Fibroblast of pulmonary artery (primary cell): Measurements from ENCODE around the gene FRMD4B.

Experiments
- DNase-seq: peaks from one replicate; pipeline ENCODE4 v3.0.0-alpha.2; 2010; ENCODE audit warnings: low read depth
- H3K4me3 ChIP-seq: replicated peaks from 2 replicates; pipeline ENCODE4 v1.5.1; 2011; ENCODE audit warnings: low read depth, mild to moderate bottlenecking, control low read depth, low read length, moderate library complexity
- TF ChIP-seq, protein P1 (sequence below): IDR thresholded peaks from 2 replicates; pipeline ENCODE4 v1.5.1; 2011; ENCODE audit warnings: mild to moderate bottlenecking, control low read depth, low read length, inconsistent platforms; ENCODE audit errors: missing control alignments

Gene FRMD4B

DNA sequence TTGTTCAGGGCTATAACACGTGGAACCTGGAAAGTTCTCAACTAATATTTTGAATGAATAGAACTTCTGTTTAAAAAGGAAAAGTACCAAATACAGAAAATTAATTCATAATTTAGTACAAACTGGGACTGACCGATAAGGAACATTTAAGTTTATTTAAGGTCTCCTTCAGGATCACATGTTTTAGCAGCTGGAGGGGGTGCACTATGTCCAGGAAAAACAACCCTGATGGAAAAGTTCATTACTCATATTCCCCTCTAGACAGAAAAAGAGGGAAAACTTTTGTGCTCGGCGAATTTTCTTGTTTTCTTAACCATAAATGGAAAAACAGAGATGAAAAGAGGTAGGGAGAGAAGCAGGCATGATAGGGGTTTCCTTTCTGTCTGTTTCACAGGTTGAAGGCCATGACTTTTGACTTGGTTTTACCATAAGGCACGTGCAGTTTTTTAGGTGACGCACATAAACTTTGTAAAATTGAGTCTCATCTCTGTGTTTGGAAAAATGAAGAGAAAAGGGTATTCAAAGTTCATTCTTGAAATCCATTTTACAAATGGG, 26.5 kb downstream of the FRMD4B start:
- DNase-seq, result no peak
- H3K4me3 ChIP-seq, result no peak overlapping the region
- TF ChIP-seq, protein P1, sequence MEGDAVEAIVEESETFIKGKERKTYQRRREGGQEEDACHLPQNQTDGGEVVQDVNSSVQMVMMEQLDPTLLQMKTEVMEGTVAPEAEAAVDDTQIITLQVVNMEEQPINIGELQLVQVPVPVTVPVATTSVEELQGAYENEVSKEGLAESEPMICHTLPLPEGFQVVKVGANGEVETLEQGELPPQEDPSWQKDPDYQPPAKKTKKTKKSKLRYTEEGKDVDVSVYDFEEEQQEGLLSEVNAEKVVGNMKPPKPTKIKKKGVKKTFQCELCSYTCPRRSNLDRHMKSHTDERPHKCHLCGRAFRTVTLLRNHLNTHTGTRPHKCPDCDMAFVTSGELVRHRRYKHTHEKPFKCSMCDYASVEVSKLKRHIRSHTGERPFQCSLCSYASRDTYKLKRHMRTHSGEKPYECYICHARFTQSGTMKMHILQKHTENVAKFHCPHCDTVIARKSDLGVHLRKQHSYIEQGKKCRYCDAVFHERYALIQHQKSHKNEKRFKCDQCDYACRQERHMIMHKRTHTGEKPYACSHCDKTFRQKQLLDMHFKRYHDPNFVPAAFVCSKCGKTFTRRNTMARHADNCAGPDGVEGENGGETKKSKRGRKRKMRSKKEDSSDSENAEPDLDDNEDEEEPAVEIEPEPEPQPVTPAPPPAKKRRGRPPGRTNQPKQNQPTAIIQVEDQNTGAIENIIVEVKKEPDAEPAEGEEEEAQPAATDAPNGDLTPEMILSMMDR, result no peak

DNA sequence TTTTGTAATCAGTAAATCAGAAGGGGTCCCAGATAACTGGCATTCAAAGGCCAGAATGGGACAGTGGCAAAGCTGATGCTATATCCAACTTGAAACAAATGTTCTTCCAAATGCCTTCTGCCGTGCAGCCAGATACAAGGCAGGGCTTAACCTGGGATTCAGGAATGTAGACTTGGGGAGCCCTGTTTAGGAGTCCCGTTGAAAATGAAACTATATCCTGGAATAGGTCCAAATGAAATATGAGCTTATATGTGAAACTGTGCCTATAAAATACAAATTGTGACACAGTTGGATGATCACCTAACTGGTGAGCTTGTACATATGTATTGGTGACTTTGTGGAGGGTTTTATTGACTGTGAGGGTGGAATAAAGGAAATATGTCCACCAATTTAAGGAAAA, 28.7 kb downstream of the FRMD4B start:
- no peak for DNase-seq
- H3K4me3 ChIP-seq, result no peak overlapping the region
- TF ChIP-seq, protein P1, result no peak

DNA sequence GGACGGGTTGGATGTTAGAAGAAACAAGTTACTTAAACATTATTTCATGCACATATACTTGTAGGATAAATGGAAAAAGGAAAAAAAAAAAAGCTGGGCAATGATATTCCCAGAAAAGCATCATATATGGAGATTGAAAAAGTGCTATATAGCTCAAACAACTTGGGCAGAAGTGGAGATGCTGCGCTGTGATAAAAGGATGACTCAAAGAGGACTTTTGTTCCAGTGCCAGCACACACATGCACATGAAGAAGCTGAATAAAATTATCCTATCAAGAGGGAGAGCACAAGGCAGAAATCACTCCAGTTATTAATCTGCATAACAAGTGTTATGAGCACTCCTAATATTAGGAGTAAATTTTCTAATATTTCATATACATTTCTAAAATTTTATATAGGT, 30.9 kb downstream of the FRMD4B start:
- H3K4me3 ChIP-seq, result no peak overlapping the region
- TF ChIP-seq, protein P1, result no peak
- no peak for DNase-seq

DNA sequence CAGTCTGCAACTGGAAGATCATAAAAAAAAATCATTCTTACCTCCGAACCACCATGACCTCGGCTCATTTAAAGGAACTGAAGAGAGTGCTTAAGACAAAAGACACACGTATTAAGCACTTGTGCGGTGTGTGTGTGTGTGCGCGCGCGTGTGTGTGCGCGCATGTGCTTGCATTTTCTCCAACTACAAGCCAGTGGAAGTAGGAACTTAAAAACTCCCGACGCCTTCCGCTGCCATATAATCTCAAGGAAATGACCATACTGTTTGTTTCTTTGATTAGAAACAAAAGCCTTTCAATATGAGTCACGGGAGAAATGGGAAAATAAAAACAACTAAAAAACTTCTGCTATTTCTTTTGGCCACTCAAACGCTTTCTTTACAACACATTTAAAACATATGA, 32.4 kb downstream of the FRMD4B start:
- TF ChIP-seq, protein P1, result no peak
- no peak overlapping the region for H3K4me3 ChIP-seq
- peak; percentile 59 for DNase-seq

DNA sequence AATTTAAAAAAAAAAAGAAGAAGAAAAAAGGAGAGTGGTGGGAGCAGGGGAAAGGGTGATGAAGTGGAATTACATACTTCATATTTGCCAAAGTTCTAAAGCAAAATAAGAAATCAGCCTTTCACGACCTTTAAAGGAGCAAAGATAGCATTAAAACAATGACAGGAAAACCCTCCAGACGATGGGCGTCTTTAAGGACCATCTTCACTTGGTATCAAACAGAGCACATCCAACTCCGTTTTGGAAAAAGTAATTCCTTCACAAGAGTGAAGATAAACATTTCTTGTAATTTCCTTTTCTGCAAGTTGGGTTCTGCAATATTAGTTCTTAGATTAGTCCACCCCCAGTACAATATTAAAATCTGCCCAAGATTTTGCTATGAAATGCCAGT, 32.8 kb downstream of the FRMD4B start:
- no peak for DNase-seq
- TF ChIP-seq, protein P1, result no peak
- H3K4me3 ChIP-seq, result no peak overlapping the region

DNA sequence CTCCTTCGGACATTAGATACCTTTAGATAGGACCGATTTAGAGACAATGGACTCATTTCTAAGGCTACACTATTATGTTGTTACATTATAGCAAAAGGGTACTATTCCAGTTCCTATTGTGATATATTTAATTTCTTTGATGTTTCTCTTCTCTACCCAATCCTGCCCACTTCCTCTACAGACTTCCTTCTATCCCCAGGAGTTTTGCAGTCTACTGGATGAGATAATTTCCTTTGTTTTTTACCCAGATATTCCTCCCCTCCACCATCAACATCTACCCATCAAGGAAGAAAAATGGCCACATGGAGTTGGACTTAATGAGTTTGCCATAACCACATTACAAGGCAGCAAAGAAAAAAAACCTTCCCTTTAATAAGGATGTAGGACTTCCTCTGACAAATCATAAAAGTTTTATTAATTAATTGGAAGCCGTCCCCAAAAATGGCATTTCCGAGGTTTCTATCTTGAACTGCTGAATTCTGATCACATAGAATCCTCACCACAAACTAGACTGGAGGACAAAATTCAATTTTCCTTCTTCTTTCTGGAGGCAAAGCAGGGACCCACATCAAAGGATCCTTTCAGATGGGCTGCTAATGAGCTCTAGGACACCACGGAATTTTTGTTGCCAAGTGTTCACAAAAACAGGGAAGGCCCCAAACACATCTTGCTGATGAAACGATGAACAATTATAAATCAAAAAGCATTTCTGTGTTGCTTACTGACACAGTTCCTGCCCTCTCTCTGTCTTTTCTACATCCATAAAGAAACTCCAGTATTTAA, 33.4 kb downstream of the FRMD4B start:
- TF ChIP-seq, protein P1, result no peak
- no peak for DNase-seq

DNA sequence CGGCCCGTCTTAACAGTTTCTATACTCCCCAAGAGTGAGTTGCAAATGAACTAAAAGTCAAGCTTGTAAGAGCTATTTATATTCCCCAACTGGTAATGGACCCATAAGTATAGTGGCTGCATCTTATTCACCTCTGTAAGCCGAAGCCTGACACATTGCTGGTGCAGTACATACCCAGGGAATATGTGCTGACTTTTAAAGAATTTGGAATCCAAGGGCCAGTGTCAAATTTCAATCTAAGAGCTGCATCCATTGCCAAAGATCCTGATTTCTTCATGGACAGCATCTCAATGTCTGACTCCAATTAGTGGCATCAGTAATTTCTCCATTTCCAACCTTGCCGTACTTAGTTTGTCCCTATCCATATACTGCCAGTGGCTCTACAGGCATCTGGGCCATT, 42.0 kb downstream of the FRMD4B start:
- no peak for DNase-seq
- TF ChIP-seq, protein P1, result no peak
- H3K4me3 ChIP-seq, result no peak overlapping the region

More for the DNA sequence above, 33.4 kb downstream of the FRMD4B start:
- no peak overlapping the region for H3K4me3 ChIP-seq
